Measurements from ENCODE around the gene HMCN1.

GRCh38 chr1:186220911-186221310 is 486.7 kb downstream of the HMCN1 start:
- TF ChIP-seq CTCF (IDR thresholded peaks at IDR 0.05), result no peak
- TF ChIP-seq POLR2A (IDR thresholded peaks at IDR 0.05), result no peak

Measured in heart left ventricle (tissue), 13 donors.